Naive thymus-derived CD8-positive, alpha-beta T cell (primary cell): ENCODE measurements around the gene NOPCHAP1. TPM values are rescaled to one million over a fixed set of nuclear protein-coding genes. Genes with fewer than 3 reads are reported as not detected.
"Not testable (repeated sequence)": the region's sequence is repeated elsewhere in the genome, so short reads cannot be mapped to it uniquely, and the experiment has no call there.

Experiments used
- ATAC-seq, 2 donors: fragments of 150-1000 bp; cut with Tn5 transposase in 1 of 2; sonication (Bioruptor Pico), chemical (Tn5 transposase) in 1 of 2; 1 replicate in 1 of 2; 2 replicates in 1 of 2; pipeline ENCODE4 v1.10.0; 2021; ENCODE audit warnings: mild to moderate bottlenecking in 2 of 2, moderate library complexity in 2 of 2
- POLR2A ChIA-PET: fragments of 350-600 bp; sonication (Branson Sonifier 250); formaldehyde crosslinking; loops from one replicate; lab custom pipeline; 2021; ENCODE audit warnings: antibody characterized with exemption; lab: Charles Lee
- DNase-seq, 10 donors: peaks; one replicate each; pipeline versions ENCODE4 v3.0.0 to v3.0.0-alpha.2; 2020 to 2022
- H3K27ac Mint-ChIP-seq, 10 donors: one replicate each; pipeline ENCODE4 v1.8.0; 2020 to 2022; ENCODE audit warnings: mild to moderate bottlenecking in 10 of 10, mixed read lengths in 10 of 10, moderate library complexity in 4 of 10, inconsistent platforms in 1 of 10
- H3K27me3 Mint-ChIP-seq, 5 donors: one replicate each; pipeline ENCODE4 v1.8.0; 2021 to 2022; ENCODE audit warnings: mixed read lengths in 5 of 5
- H3K36me3 Mint-ChIP-seq, 3 donors: one replicate each; pipeline ENCODE4 v1.8.0; 2020 to 2022; ENCODE audit warnings: mixed read lengths in 3 of 3, mild to moderate bottlenecking in 2 of 3, inconsistent platforms in 1 of 3
- H3K4me1 Mint-ChIP-seq, 4 donors: one replicate each; pipeline ENCODE4 v1.8.0; 2021 to 2022; ENCODE audit warnings: mixed read lengths in 4 of 4
- H3K4me3 Mint-ChIP-seq, 10 donors: one replicate each; pipeline ENCODE4 v1.8.0; 2020 to 2022; ENCODE audit warnings: mild to moderate bottlenecking in 10 of 10, mixed read lengths in 10 of 10, moderate library complexity in 6 of 10, inconsistent platforms in 1 of 10
- H3K9me3 Mint-ChIP-seq, 9 donors: one replicate each; pipeline ENCODE4 v1.8.0; 2020 to 2022; ENCODE audit warnings: mixed read lengths in 9 of 9, mild to moderate bottlenecking in 3 of 9, inconsistent platforms in 1 of 9, moderate library complexity in 1 of 9
- polyA plus RNA-seq, 3 donors: library from polyadenylated mRNA; unstranded; fragments of 300-500 nt; fragmentation: Illumina TruSeq; gene quantifications; one replicate each; pipeline ENCODE4 v1.2.3, GENCODE V29; 2021
- total RNA-seq, 8 experiments: library from RNA in 2 of 8; stranded (reverse) in 2 of 8; gene quantifications; one replicate each; pipeline ENCODE4 v1.2.3 and lab custom pipeline; 2021 to 2026

NOPCHAP1 gene, protein sequence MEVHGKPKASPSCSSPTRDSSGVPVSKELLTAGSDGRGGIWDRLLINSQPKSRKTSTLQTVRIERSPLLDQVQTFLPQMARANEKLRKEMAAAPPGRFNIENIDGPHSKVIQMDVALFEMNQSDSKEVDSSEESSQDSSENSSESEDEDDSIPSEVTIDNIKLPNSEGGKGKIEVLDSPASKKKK
- 10 to 100 TPM; 18.5 to 25.8 TPM for total RNA-seq
- 10 to 100 TPM; 15.4 to 16.8 (median 16.5) TPM for polyA plus RNA-seq
- total RNA-seq (lab: John Stamatoyannopoulos, UW), result 21.0 to 52.6 (median 28.3) reads per million in 6 experiments

DNA sequence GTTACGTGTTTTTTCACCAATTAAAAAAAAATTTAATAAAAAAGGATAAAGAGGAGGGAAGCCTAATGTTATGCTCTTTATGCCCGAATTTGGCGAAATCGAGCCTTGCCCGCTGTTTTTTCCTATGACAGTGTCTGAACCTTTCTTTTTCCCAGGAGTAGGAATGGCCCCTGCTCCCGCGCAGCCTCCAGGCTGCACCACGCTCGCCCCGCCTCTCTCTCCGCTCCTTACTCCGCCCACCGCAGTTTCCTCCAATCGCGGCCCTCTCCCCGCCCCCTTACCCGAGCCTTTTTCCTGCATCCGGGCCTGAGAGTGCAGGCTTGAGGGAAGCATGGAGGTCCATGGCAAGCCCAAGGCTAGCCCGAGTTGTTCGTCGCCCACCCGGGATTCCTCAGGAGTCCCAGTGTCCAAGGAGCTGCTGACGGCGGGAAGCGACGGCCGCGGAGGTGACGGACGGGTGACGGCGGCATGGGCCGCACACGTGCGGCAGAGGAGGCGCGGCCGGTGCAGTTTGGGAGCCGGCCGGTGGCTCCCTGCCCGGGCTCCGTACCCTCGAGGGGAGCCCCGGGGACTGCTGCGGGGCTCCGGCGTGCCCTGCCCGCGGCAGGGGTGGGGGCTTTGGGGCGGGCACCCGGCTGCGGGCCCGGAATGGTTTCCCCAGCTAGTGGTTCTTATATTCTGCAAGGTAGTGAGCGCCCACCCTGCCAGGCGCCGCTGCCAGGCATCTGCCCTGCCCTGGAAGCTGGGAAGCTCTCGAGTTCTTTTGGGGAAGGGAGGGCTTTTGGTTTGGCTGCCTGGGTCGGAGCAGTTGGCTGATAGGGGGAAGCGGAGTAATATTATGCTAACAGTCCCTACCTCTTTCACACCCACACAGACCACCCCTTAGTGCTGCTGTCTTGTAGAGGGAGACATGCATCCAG lies at the start of gene NOPCHAP1:
Gene NOPCHAP1, plus strand, starts transcription at position 295 of the 920 bp plus-strand sequence. Its CDS starts 37 bp downstream, at position 332.
- Mint-ChIP-seq H3K9me3 (no peaks in the 10 kb centered on the region), H3K4me3 (peak within 1 kb of the TSS; percentile 84 to 96 (median 93)), H3K36me3 (peaks cover 5 to 28% (median 22%) of the 10 kb centered on the region in 3 donors), H3K4me1 (peaks cover 24 to 41% (median 32%) of the 10 kb centered on the region in 4 donors), H3K27ac (peak within 1 kb of the TSS in 9 of 10 donors; percentile 60 to 93 (median 88)), H3K27me3 (peaks cover 0 to 9% (median 0%) of the 10 kb centered on the region in 5 donors)
- ATAC-seq (peak; percentile 98), DNase-seq (peak; percentile 71 to 89 (median 81))
- POLR2A ChIA-PET, result no interaction called here

DNA sequence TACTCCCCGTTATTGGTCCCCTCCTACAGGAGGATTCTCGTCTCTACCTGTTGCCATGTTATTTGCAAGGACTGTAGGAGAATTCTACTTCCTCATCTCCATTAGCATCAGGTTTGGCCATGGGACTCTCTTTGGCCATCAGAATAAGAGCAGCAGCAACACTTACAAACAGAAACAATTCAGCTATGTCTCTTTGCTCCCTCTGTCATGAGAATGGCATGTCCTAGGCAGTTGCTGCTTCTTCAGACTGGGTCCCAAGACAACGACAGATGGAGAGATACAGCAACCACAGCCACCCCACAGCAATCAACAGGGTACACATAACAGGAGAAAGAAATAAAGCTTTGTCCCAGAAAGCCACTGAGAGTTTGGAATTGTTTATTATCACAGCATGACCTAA lies 47.7 kb upstream of the NOPCHAP1 start:
- no peaks in the 10 kb centered on the region for H3K4me1 Mint-ChIP-seq
- H3K9me3 Mint-ChIP-seq, result peaks cover 0 to 7% (median 2%) of the 10 kb centered on the region in 9 donors
- no peak overlapping the region for H3K27ac Mint-ChIP-seq
- POLR2A ChIA-PET, result no interaction called here
- H3K27me3 Mint-ChIP-seq, result peaks cover 0 to 3% (median 0%) of the 10 kb centered on the region in 5 donors
- ATAC-seq, result no peak
- H3K4me3 Mint-ChIP-seq, result no peak overlapping the region
- DNase-seq, result no peak
- peaks cover 0 to 2% (median 0%) of the 10 kb centered on the region in 3 donors for H3K36me3 Mint-ChIP-seq

- no peak for ATAC-seq
- Mint-ChIP-seq H3K27ac (no peak overlapping the region), H3K27me3 (peaks cover 0 to 3% (median 0%) of the 10 kb centered on the region in 5 donors), H3K4me1 (no peaks in the 10 kb centered on the region), H3K36me3 (peaks cover 0 to 9% (median 4%) of the 10 kb centered on the region in 3 donors), H3K9me3 (peaks cover 0 to 14% (median 5%) of the 10 kb centered on the region in 9 donors), H3K4me3 (no peak overlapping the region)
- no peak for DNase-seq
- POLR2A ChIA-PET, result no interaction called here
Observed at GRCh38 chr12:104939089-104939488, 47.0 kb upstream of the NOPCHAP1 start.

GRCh38 chr12:104941454-104941853 lies 44.7 kb upstream of the NOPCHAP1 start:
- Mint-ChIP-seq H3K27me3 (peaks cover 0 to 3% (median 0%) of the 10 kb centered on the region in 5 donors), H3K9me3 (peaks cover 0 to 21% (median 7%) of the 10 kb centered on the region in 9 donors), H3K27ac (no peak overlapping the region), H3K36me3 (peaks cover 0 to 10% (median 5%) of the 10 kb centered on the region in 3 donors), H3K4me3 (no peak overlapping the region), H3K4me1 (no peaks in the 10 kb centered on the region)
- POLR2A ChIA-PET, result no interaction called here
- DNase-seq (no peak), ATAC-seq (no peak)

GRCh38 chr12:104942075-104942474 lies 44.0 kb upstream of the NOPCHAP1 start:
- Mint-ChIP-seq H3K9me3 (peaks cover 0 to 21% (median 7%) of the 10 kb centered on the region in 9 donors), H3K27me3 (peaks cover 0 to 5% (median 0%) of the 10 kb centered on the region in 5 donors), H3K4me1 (no peaks in the 10 kb centered on the region), H3K36me3 (peaks cover 0 to 10% (median 5%) of the 10 kb centered on the region in 3 donors), H3K4me3 (no peak overlapping the region), H3K27ac (no peak overlapping the region)
- ATAC-seq (no peak), DNase-seq (no peak)
- POLR2A ChIA-PET, result no interaction called here

DNA sequence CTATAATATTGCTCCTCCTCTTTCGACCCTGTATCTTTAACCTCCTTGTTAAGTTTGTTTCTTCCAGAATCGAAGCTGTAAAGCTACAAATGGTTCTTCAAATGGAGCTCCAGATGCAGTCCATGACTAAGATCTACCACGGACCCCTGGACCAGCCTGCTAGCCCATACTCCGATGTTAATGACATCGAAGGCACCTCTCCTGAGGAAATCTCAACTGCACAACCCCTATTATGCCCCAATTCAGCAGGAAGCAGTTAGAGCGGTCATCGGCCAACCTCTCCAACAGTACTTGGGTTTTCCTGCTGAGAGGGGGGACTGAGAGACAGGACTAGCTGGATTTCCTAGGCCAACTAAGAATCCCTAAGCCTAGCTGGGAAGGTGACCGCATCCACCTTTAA lies 42.7 kb upstream of the NOPCHAP1 start:
- DNase-seq, POLR2A ChIA-PET, H3K36me3 Mint-ChIP-seq, H3K27ac Mint-ChIP-seq, H3K27me3 Mint-ChIP-seq, H3K4me1 Mint-ChIP-seq, ATAC-seq, H3K4me3 Mint-ChIP-seq: not testable (repeated sequence)
- H3K9me3 Mint-ChIP-seq, result peaks cover 0 to 21% (median 7%) of the 10 kb centered on the region in 9 donors

DNA sequence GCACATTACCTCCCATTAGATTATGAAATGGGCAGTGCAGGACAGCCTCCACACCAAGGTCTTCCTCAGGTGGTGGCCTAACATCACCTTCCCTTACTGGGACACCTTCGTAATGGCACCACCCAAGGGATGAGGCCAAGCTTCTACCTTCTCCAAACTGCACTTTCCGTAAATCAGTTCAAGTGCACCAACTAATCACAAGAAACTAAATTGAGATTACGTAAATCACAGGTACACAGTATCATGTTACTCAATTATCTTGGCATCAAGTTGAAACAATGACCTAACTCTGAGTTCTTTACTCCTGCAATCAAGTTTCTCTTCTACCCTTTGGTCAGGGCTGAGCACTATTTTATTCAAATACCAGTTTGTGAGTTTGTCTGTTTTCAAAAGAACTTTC lies 41.9 kb upstream of the NOPCHAP1 start:
- Mint-ChIP-seq H3K36me3 (peaks cover 0 to 10% (median 5%) of the 10 kb centered on the region in 3 donors), H3K4me3 (no peak overlapping the region), H3K27me3 (peaks cover 0 to 4% (median 0%) of the 10 kb centered on the region in 5 donors), H3K9me3 (peaks cover 0 to 21% (median 7%) of the 10 kb centered on the region in 9 donors), H3K4me1 (no peaks in the 10 kb centered on the region), H3K27ac (no peak overlapping the region)
- POLR2A ChIA-PET, result no interaction called here
- ATAC-seq (no peak), DNase-seq (no peak)

GRCh38 chr12:104948716-104949115 lies 37.4 kb upstream of the NOPCHAP1 start:
- H3K4me1 Mint-ChIP-seq, DNase-seq, H3K27me3 Mint-ChIP-seq, H3K36me3 Mint-ChIP-seq, ATAC-seq, H3K27ac Mint-ChIP-seq, POLR2A ChIA-PET, H3K4me3 Mint-ChIP-seq: not testable (repeated sequence)
- peaks cover 0 to 10% (median 3%) of the 10 kb centered on the region in 9 donors for H3K9me3 Mint-ChIP-seq

DNA sequence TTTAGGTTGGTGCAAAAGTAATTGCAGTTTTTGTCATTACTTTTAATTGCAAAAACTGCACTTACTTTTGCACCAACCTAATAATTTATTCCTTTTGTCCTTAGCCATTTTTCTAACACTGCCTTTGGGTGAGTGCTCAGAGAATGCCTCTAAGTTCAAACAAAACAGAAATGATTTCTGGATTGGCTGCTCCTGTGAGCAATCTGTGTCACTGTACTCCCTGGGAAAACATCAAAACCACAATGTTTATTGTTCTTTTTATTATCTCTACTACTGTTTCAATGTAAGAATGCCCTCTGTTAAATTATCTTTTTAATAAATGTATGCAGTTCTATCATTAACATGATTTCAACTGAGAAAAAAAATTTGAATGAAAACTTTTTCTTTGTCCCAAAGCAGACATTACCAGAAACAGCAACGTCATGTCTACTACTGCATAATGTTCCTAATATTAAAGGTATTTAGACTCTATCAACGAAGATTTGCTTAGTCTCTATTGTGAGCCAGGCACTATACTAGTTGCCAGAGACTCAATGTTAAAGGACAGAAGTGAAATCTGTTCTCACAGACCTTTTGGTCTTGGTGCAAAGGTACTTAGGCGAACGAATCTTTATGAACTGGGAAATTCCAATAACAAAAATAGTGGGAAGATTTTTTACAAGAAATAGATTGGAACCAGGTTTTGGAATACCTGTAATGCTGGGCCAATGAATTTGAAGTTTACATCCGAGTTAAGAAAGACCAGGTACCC lies 34.2 kb upstream of the NOPCHAP1 start:
- peaks cover 0 to 1% (median under 1%) of the 10 kb centered on the region in 4 donors for H3K4me1 Mint-ChIP-seq
- H3K4me3 Mint-ChIP-seq, result no peak overlapping the region
- POLR2A ChIA-PET, result no interaction called here

GRCh38 chr12:104952816-104953215 lies 33.3 kb upstream of the NOPCHAP1 start:
- H3K4me1 Mint-ChIP-seq, result peaks cover 0 to 8% (median 5%) of the 10 kb centered on the region in 4 donors
- H3K4me3 Mint-ChIP-seq, result no peak overlapping the region
- no peaks in the 10 kb centered on the region for H3K36me3 Mint-ChIP-seq
- no peak overlapping the region for H3K27ac Mint-ChIP-seq
- no peaks in the 10 kb centered on the region for H3K9me3 Mint-ChIP-seq
- H3K27me3 Mint-ChIP-seq, result peaks cover 0 to 3% (median 0%) of the 10 kb centered on the region in 5 donors
- POLR2A ChIA-PET, result no interaction called here
- ATAC-seq (no peak), DNase-seq (no peak)

More for the DNA sequence above, 34.2 kb upstream of the NOPCHAP1 start:
- Mint-ChIP-seq H3K36me3 (no peaks in the 10 kb centered on the region), H3K27ac (no peak overlapping the region), H3K27me3 (peaks cover 0 to 3% (median 0%) of the 10 kb centered on the region in 5 donors), H3K9me3 (no peaks in the 10 kb centered on the region)
- ATAC-seq (no peak), DNase-seq (no peak)

DNA sequence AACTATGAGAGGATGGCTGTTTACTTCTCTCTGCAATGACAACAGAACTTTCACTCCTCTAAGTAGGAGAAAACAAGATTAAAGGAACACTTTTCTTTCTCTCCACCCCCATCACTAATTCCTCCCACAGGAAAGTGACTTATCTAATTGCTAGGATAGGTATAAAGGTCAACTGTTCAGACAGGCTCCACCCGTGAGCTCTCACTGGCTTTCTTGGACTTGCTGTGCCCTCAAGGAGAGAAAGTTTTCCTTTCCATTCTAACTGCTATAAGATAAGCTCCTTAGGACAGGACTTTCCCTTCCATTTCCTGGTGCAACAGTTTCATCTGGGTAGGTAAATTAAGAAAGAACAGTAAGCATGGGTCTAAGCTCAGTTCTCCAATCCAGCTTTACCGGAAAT lies 32.8 kb upstream of the NOPCHAP1 start:
- POLR2A ChIA-PET, result no interaction called here
- Mint-ChIP-seq H3K4me1 (peaks cover 0 to 8% (median 5%) of the 10 kb centered on the region in 4 donors), H3K4me3 (no peak overlapping the region), H3K9me3 (no peaks in the 10 kb centered on the region), H3K36me3 (no peaks in the 10 kb centered on the region), H3K27ac (no peak overlapping the region), H3K27me3 (peaks cover 0 to 3% (median 0%) of the 10 kb centered on the region in 5 donors)
- ATAC-seq, result no peak
- no peak for DNase-seq

DNA sequence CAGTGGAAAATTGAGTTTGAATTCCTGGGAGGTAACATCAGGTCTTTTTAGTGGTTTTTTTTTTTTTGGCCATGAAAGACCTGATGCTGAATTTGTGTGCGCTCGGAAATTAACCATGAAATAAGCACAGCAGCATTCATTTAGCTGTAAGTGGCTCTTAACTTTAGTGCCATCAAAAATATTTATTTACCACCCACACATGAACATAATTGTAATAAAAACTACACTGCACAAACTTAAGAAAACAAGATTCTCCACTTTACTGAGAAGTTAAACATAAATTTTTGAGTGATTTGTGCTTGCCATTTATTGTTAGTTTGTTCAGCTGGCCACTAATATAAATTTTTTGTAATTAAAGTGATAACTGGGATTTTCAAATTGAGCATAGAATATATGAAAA lies 30.4 kb upstream of the NOPCHAP1 start:
- no peak overlapping the region for H3K27ac Mint-ChIP-seq
- no peaks in the 10 kb centered on the region for H3K36me3 Mint-ChIP-seq
- POLR2A ChIA-PET, result no interaction called here
- ATAC-seq (no peak), DNase-seq (no peak)
- H3K4me3 Mint-ChIP-seq, result no peak overlapping the region
- H3K9me3 Mint-ChIP-seq, result no peaks in the 10 kb centered on the region
- H3K27me3 Mint-ChIP-seq, result peaks cover 0 to 5% (median under 1%) of the 10 kb centered on the region in 5 donors
- H3K4me1 Mint-ChIP-seq, result peaks cover 8 to 24% (median 18%) of the 10 kb centered on the region in 4 donors
